Suprapubic skin (tissue), 4 donors: ENCODE measurements around the gene MAN1C1. TPM values are rescaled to one million over a fixed set of nuclear protein-coding genes. Genes with fewer than 3 reads are reported as not detected.

Source experiments
- DNase-seq, 2 donors: peaks; one replicate each; pipeline ENCODE4 v3.0.0-alpha.2; 2019; ENCODE audit warnings: low spot score in 2 of 2
- H3K27ac ChIP-seq: fragments of 200-600 bp; sonication (generic); one replicate; pipeline ENCODE4 v1.5.1; 2019
- H3K27me3 ChIP-seq: fragments of 200-600 bp; sonication (generic); one replicate; pipeline ENCODE4 v1.5.1; 2019
- H3K36me3 ChIP-seq: fragments of 200-600 bp; sonication (generic); one replicate; pipeline ENCODE4 v1.5.1; 2019
- H3K4me1 ChIP-seq: fragments of 200-600 bp; sonication (generic); one replicate; pipeline ENCODE4 v1.5.1; 2019
- H3K4me3 ChIP-seq: fragments of 200-600 bp; sonication (generic); one replicate; pipeline ENCODE4 v1.5.1; 2019; ENCODE audit warnings: mild to moderate bottlenecking
- H3K9me3 ChIP-seq: fragments of 200-600 bp; sonication (generic); one replicate; pipeline ENCODE4 v1.5.1; 2019
- EP300 ChIP-seq: sonication (generic); formaldehyde crosslinking; IDR thresholded peaks from one replicate; pipeline ENCODE4 v1.6.1; 2017; ENCODE audit warnings: antibody characterized with exemption
- POLR2A ChIP-seq, 2 donors: fragments of 450-650 bp; IDR thresholded peaks; one replicate each; pipeline ENCODE4 v1.6.1; 2017; ENCODE audit warnings: antibody characterized with exemption in 2 of 2, mild to moderate bottlenecking in 2 of 2, moderate library complexity in 2 of 2
- POLR2AphosphoS5 ChIP-seq, 3 donors: sonication (generic); formaldehyde crosslinking; IDR thresholded peaks; one replicate each; pipeline ENCODE4 v1.6.1; 2017; ENCODE audit warnings: antibody characterized with exemption in 3 of 3
- WGBS: methylation state at CpG from one replicate; pipeline ENCODE4 v1.1.5; 2018; 5-methylcytosine and 5-hydroxymethylcytosine counted together
- total RNA-seq, 4 donors: library from RNA; depleted of rRNA; stranded (reverse); fragments of >200 nt; gene quantifications; one replicate each; pipeline ENCODE4 v1.1.0, GENCODE V29; 2016
- TF ChIP-seq, protein P1 (sequence below), 2 donors: fragments of 200-600 bp in 1 of 2; fragments of 450-650 bp in 1 of 2; sonication (generic) in 1 of 2; IDR thresholded peaks; one replicate each; pipeline ENCODE4 v1.5.1; 2016 to 2019; ENCODE audit warnings: antibody characterized with exemption in 2 of 2, mild to moderate bottlenecking in 1 of 2, moderate library complexity in 1 of 2

The MAN1C1 gene
- total RNA-seq, 4 donors from 2014 or later: 7.3 to 15.2 (median 8.0) TPM

DNA sequence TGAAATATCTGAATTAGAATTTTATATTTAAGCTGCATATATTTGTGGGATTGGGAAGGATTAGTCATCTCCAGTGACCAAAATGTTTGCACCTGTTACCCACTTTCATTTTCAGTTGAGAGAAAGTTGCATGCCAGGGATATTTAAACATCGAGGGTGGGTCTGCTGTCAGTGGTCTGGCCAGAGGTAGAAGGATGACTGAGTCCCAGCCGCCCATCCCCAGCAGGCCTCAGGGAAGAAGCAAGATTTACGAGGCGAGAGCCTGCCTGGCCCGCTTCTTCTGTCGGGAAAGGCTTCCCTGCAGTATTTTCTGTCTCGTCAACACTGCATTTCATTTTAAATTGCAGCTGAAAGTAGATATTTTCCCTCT, 1.4 kb upstream of the MAN1C1 start:
- 28% methylated on average over 7 of the region's 7 CpGs for WGBS
- H3K27ac ChIP-seq: peak overlapping the region; percentile 17
- no peak for TF ChIP-seq POLR2A (IDR thresholded peaks at IDR 0.05)
- no peak for TF ChIP-seq POLR2AphosphoS5 (IDR thresholded peaks at IDR 0.05)
- TF ChIP-seq EP300: no peak
- TF ChIP-seq, protein P1, sequence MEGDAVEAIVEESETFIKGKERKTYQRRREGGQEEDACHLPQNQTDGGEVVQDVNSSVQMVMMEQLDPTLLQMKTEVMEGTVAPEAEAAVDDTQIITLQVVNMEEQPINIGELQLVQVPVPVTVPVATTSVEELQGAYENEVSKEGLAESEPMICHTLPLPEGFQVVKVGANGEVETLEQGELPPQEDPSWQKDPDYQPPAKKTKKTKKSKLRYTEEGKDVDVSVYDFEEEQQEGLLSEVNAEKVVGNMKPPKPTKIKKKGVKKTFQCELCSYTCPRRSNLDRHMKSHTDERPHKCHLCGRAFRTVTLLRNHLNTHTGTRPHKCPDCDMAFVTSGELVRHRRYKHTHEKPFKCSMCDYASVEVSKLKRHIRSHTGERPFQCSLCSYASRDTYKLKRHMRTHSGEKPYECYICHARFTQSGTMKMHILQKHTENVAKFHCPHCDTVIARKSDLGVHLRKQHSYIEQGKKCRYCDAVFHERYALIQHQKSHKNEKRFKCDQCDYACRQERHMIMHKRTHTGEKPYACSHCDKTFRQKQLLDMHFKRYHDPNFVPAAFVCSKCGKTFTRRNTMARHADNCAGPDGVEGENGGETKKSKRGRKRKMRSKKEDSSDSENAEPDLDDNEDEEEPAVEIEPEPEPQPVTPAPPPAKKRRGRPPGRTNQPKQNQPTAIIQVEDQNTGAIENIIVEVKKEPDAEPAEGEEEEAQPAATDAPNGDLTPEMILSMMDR (IDR thresholded peaks at IDR 0.05): no peak

DNA sequence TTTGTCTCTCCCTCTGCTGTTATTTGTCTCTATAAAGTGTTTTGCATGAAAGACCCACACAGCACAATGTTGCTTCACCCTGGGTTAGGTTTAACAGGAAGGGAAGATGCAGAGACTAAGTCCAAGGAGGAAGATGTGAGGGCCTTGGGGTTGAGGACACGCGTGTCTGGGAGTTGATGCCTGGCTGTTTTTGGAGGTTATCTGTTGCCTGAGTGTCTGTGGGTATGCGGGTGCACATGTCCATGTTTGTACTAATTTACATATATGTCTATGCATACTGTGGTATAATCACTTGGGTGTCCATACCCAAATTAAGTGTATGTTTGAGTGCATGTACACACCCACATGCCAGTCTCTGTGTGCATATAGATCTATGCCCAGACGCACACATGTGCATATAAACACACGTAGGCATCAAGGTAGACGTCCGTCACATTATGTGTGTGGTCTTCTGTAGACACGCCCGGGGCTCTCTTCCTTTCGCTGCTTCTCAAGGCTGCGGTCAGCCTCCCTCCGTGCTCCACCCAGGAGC, 962 bp upstream of the MAN1C1 start:
- WGBS: 24% methylated on average over 5 of the region's 12 CpGs
- DNase-seq: no peak
- TF ChIP-seq EP300 (no peak), POLR2A (IDR thresholded peaks at IDR 0.05) (no peak), POLR2AphosphoS5 (IDR thresholded peaks at IDR 0.05) (no peak)
- TF ChIP-seq, protein P1 (IDR thresholded peaks at IDR 0.05): no peak
- no peaks in the 10 kb centered on the region for H3K27me3 ChIP-seq
- H3K36me3 ChIP-seq: no peaks in the 10 kb centered on the region
- peaks cover 38% of the 10 kb centered on the region for H3K4me1 ChIP-seq
- peak overlapping the region; percentile 39 for H3K27ac ChIP-seq
- H3K9me3 ChIP-seq: no peaks in the 10 kb centered on the region
- peak overlapping the region; percentile 84 for H3K4me3 ChIP-seq

More for the DNA sequence above, 1.4 kb upstream of the MAN1C1 start:
- no peak for DNase-seq
- Histone ChIP-seq H3K4me3 (no peak overlapping the region), H3K27me3 (no peaks in the 10 kb centered on the region), H3K9me3 (no peaks in the 10 kb centered on the region), H3K4me1 (peaks cover 41% of the 10 kb centered on the region), H3K36me3 (no peaks in the 10 kb centered on the region)

DNA sequence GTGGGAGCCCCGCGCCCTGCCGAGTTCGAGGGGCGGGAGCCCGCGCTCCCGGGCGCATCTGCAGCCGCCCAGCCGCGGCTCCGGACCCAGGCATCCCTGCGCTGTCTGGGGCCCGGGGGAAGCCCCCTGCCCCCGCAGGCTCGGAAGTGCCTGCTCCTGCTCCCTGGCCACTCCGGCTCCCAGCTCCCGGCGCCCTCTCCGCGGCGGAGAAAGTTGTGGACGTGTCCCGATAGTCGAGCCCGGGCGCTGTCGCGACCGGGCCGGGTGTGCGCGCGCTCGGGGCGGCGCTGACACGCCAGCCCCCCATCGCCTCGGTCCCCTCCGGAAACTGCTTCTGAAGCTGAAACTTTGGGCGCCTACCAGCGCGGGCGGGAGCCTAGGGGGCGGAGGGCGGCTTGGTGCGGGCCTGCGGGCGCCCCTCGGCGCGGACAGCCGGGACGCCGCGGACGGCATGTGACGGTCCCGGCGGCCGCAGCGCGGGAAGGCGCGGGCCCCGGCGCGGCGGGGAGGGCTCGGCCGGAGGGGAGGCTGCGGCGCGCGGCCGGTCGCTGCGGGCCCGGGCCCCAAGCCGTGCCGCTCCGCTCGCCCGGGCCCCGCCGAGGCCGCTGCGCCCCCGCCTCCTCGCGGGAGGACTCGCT, 515 bp downstream of the MAN1C1 start:
- no peaks in the 10 kb centered on the region for H3K36me3 ChIP-seq
- TF ChIP-seq, protein P1 (IDR thresholded peaks at IDR 0.05): no peak
- TF ChIP-seq EP300: no peak
- no peak for TF ChIP-seq POLR2A (IDR thresholded peaks at IDR 0.05)
- TF ChIP-seq POLR2AphosphoS5 (IDR thresholded peaks at IDR 0.05): no peak
- no peak overlapping the region for H3K27ac ChIP-seq
- peak in 1 of 2 donors; percentile 76 for DNase-seq
- peaks cover 45% of the 10 kb centered on the region for H3K4me1 ChIP-seq
- H3K27me3 ChIP-seq: no peaks in the 10 kb centered on the region
- no peaks in the 10 kb centered on the region for H3K9me3 ChIP-seq
- WGBS: 0% methylated on average over 5 of the region's 94 CpGs
- H3K4me3 ChIP-seq: peak overlapping the region; percentile 84

DNA sequence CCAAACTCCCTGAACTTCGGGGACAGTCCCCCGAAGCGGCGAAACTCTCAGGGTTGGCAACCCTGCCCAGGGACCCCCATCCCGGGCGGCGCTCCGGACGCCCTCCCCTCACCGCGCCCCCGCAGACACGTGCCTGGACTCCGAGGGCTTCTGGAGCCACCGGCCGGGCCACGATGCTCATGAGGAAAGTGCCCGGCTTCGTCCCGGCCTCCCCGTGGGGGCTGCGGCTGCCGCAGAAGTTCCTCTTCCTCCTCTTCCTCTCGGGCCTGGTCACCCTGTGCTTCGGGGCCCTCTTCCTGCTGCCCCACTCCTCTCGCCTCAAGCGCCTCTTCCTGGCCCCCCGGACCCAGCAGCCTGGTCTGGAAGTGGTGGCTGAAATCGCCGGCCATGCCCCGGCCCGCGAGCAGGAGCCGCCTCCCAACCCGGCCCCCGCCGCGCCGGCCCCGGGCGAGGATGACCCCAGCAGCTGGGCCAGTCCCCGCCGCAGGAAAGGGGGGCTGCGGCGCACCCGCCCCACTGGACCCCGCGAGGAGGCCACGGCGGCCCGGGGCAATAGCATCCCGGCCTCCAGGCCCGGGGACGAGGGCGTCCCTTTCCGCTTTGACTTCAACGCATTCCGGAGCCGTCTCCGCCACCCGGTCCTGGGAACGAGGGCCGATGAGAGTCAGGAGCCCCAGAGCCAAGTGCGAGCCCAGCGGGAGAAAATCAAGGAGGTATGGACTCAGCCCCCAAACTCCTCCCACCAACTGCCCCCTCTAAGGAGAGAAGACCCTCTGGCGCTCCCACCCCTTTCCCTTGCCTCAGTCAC, 1.2 kb downstream of the MAN1C1 start:
- no peaks in the 10 kb centered on the region for H3K36me3 ChIP-seq
- H3K27ac ChIP-seq: no peak overlapping the region
- no peaks in the 10 kb centered on the region for H3K9me3 ChIP-seq
- H3K4me3 ChIP-seq: peak overlapping the region; percentile 84
- H3K27me3 ChIP-seq: no peaks in the 10 kb centered on the region
- TF ChIP-seq, protein P1 (IDR thresholded peaks at IDR 0.05): no peak
- TF ChIP-seq EP300: no peak
- TF ChIP-seq POLR2A (IDR thresholded peaks at IDR 0.05): no peak
- TF ChIP-seq POLR2AphosphoS5 (IDR thresholded peaks at IDR 0.05): no peak
- WGBS: 10% methylated on average over 19 of the region's 66 CpGs
- DNase-seq: peak in 1 of 2 donors; percentile 70
- peaks cover 45% of the 10 kb centered on the region for H3K4me1 ChIP-seq

DNA sequence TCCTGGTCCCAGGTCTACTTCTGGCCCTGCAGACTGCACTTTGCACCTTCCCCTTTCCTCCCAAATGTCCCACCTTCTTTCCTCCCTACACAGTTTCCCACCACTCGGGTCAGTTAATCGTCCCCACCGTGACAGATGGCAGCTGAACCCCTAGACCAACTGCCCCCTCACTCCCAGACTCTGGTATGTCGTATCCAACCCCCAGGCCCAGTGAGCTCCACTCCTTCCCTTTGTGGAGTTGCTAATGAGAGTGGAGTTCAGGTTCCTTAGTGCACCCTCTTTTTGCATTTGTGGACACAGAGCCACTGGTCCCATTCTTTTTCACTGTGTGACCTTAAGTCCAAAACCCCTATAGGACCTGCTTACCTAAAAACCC, 1.8 kb downstream of the MAN1C1 start:
- 52% methylated on average over 4 of the region's 4 CpGs for WGBS
- Histone ChIP-seq H3K9me3 (no peaks in the 10 kb centered on the region), H3K4me1 (peaks cover 45% of the 10 kb centered on the region), H3K27ac (no peak overlapping the region), H3K4me3 (peak overlapping the region; percentile 84), H3K36me3 (no peaks in the 10 kb centered on the region), H3K27me3 (no peaks in the 10 kb centered on the region)
- no peak for TF ChIP-seq POLR2A (IDR thresholded peaks at IDR 0.05)
- no peak for TF ChIP-seq EP300
- TF ChIP-seq, protein P1 (IDR thresholded peaks at IDR 0.05): no peak
- no peak for TF ChIP-seq POLR2AphosphoS5 (IDR thresholded peaks at IDR 0.05)
- no peak for DNase-seq
